ENCODE results near the gene HEYL.

- no peak for TF ChIP-seq POLR2A (IDR thresholded peaks at IDR 0.05)
- TF ChIP-seq CTCF (IDR thresholded peaks at IDR 0.05) = no peak
These were observed 31.2 kb upstream of the HEYL start for GRCh38 chr1:39670689-39671088.
